ENCODE measurements around the gene SPECC1L.

The SPECC1L gene

GRCh38 chr22:24403346-24403745 lies 132.7 kb downstream of the SPECC1L start:
- TF ChIP-seq TAF1 (IDR thresholded peaks at IDR 0.05; ENCODE audit: borderline replicate concordance, insufficient read depth, low read length) (no peak), FOXP2 (optimal IDR thresholded peaks at IDR 0.05; ENCODE audit: borderline replicate concordance, extremely low read depth, extremely low read length, insufficient read depth) (no peak), SIN3A (IDR thresholded peaks at IDR 0.05; ENCODE audit: borderline replicate concordance, insufficient read depth, low read length) (no peak), POLR2AphosphoS5 (IDR thresholded peaks at IDR 0.05; ENCODE audit: low read depth, low read length) (no peak)
- TF ChIP-seq, protein P1, sequence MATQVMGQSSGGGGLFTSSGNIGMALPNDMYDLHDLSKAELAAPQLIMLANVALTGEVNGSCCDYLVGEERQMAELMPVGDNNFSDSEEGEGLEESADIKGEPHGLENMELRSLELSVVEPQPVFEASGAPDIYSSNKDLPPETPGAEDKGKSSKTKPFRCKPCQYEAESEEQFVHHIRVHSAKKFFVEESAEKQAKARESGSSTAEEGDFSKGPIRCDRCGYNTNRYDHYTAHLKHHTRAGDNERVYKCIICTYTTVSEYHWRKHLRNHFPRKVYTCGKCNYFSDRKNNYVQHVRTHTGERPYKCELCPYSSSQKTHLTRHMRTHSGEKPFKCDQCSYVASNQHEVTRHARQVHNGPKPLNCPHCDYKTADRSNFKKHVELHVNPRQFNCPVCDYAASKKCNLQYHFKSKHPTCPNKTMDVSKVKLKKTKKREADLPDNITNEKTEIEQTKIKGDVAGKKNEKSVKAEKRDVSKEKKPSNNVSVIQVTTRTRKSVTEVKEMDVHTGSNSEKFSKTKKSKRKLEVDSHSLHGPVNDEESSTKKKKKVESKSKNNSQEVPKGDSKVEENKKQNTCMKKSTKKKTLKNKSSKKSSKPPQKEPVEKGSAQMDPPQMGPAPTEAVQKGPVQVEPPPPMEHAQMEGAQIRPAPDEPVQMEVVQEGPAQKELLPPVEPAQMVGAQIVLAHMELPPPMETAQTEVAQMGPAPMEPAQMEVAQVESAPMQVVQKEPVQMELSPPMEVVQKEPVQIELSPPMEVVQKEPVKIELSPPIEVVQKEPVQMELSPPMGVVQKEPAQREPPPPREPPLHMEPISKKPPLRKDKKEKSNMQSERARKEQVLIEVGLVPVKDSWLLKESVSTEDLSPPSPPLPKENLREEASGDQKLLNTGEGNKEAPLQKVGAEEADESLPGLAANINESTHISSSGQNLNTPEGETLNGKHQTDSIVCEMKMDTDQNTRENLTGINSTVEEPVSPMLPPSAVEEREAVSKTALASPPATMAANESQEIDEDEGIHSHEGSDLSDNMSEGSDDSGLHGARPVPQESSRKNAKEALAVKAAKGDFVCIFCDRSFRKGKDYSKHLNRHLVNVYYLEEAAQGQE (IDR thresholded peaks at IDR 0.05; ENCODE audit: insufficient read depth in 1 of 2, low read depth in 2 of 2, low read length in 2 of 2) = no peak

DNA sequence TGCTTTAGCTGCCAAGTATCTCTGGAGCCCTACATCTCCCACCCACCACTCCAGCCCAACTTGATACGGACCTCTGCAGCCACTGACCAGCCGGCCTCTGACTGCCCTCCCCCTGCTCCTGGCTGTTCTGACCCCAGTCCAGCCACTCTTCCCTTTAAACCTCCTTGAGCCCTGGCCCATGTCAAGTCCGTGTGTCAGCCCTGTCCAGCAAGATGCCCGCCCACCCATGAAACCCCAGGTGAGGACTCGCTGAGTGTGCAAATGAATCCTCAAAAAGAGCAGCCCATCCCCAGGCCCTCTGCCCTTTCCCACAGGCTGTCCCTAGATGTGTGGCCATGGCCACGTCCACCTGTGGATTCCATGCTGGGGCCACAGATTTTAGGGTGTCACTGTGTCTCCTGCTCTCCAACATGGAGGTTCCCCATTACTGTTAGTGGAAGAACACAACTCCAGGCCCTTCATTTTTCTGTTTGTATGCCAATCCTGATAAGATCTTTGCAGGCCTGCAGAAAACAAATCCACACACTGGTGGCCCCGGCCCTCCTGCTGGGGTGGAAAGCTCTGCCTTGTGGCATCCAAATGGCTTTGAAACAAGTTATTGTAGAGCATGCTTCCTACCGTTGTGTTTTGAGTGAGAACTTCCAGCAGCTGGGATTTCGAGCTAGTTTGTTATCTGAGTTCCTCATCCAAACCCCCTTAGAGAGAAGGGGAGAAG lies 134.1 kb downstream of the SPECC1L start:
- no peak for TF ChIP-seq POLR2AphosphoS5 (IDR thresholded peaks at IDR 0.05; ENCODE audit: low read depth, low read length)
- TF ChIP-seq FOXP2 (optimal IDR thresholded peaks at IDR 0.05; ENCODE audit: borderline replicate concordance, extremely low read depth, extremely low read length, insufficient read depth) = no peak
- TF ChIP-seq, protein P1 (IDR thresholded peaks at IDR 0.05; ENCODE audit: insufficient read depth in 1 of 2, low read depth in 2 of 2, low read length in 2 of 2) = no peak
- TF ChIP-seq SIN3A (IDR thresholded peaks at IDR 0.05; ENCODE audit: borderline replicate concordance, insufficient read depth, low read length) = no peak
- TF ChIP-seq TAF1 (IDR thresholded peaks at IDR 0.05; ENCODE audit: borderline replicate concordance, insufficient read depth, low read length) = no peak

DNA sequence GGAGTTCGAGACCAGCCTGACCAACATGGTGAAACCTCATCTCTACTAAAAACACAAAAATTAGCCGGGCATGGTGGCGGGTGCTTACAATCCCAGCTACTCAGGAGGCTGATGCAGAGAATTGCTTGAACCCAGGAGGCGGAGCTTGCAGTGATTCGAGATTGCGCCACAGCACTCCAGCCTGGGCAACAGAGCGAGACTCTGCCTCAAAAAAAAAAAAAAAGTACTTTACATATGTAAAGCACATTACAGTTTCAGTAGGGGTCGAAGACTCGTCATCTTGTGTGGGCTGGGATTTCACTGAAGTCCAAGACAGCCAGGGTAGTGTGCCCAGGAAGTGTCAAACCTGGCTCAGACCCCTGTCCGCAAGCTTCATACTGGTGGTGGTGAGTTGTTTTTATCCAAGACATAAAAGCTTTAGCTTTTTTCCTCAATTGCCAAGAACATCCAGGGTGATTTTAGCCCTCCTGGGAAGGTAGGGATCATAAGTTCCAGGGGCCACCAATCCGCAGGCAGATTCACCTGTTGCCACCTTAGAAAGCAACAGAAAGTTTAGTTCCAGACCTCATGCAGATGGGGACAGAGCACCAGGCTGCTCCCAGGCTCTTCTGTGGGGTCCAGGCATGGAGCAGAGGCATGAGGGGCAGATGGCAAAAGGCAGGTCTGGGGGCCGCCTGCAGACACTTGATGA lies 135.1 kb downstream of the SPECC1L start:
- no peak for TF ChIP-seq TAF1 (IDR thresholded peaks at IDR 0.05; ENCODE audit: borderline replicate concordance, insufficient read depth, low read length)
- TF ChIP-seq, protein P1 (IDR thresholded peaks at IDR 0.05; ENCODE audit: insufficient read depth in 1 of 2, low read depth in 2 of 2, low read length in 2 of 2) = no peak
- no peak for TF ChIP-seq POLR2AphosphoS5 (IDR thresholded peaks at IDR 0.05; ENCODE audit: low read depth, low read length)
- TF ChIP-seq FOXP2 (optimal IDR thresholded peaks at IDR 0.05; ENCODE audit: borderline replicate concordance, extremely low read depth, extremely low read length, insufficient read depth) = no peak
- no peak for TF ChIP-seq SIN3A (IDR thresholded peaks at IDR 0.05; ENCODE audit: borderline replicate concordance, insufficient read depth, low read length)

- no peak for TF ChIP-seq FOXP2 (optimal IDR thresholded peaks at IDR 0.05; ENCODE audit: borderline replicate concordance, extremely low read depth, extremely low read length, insufficient read depth)
- no peak for TF ChIP-seq SIN3A (IDR thresholded peaks at IDR 0.05; ENCODE audit: borderline replicate concordance, insufficient read depth, low read length)
- no peak for TF ChIP-seq POLR2AphosphoS5 (IDR thresholded peaks at IDR 0.05; ENCODE audit: low read depth, low read length)
- TF ChIP-seq TAF1 (IDR thresholded peaks at IDR 0.05; ENCODE audit: borderline replicate concordance, insufficient read depth, low read length) = no peak
- TF ChIP-seq, protein P1 (IDR thresholded peaks at IDR 0.05; ENCODE audit: insufficient read depth in 1 of 2, low read depth in 2 of 2, low read length in 2 of 2) = no peak
Measured at GRCh38 chr22:24406322-24407277, 136.0 kb downstream of the SPECC1L start.
